Activated CD8-positive, alpha-beta T cell treated with anti-CD3 and anti-CD28 coated beads for 36 hours (primary cell): Measurements from ENCODE around the gene BCL2L1. TPM values are rescaled to one million over a fixed set of nuclear protein-coding genes. Genes with fewer than 3 reads are reported as not detected.

ENCODE experiments used
- ATAC-seq: fragments of 200-7000 bp; cut with Tn5 transposase; one replicate; pipeline ENCODE4 v1.10.0; 2021; ENCODE audit warnings: mild to moderate bottlenecking, moderate library complexity
- CTCF ChIA-PET: fragments of 350-600 bp; sonication (Branson Sonifier 250); formaldehyde crosslinking; loops from one replicate; lab custom pipeline; 2021; ENCODE audit warnings: antibody characterized with exemption; lab: Charles Lee
- POLR2A ChIA-PET: fragments of 350-600 bp; sonication (Branson Sonifier 250); formaldehyde crosslinking; loops from one replicate; lab custom pipeline; 2021; ENCODE audit warnings: antibody characterized with exemption; lab: Charles Lee
- DNase-seq: peaks from one replicate; pipeline ENCODE4 v3.0.0-alpha.2; 2020
- H3K27ac Mint-ChIP-seq: one replicate; pipeline ENCODE4 v1.8.0; 2021; ENCODE audit warnings: mild to moderate bottlenecking, mixed read lengths
- H3K27me3 Mint-ChIP-seq: one replicate; pipeline ENCODE4 v1.8.0; 2021; ENCODE audit warnings: mixed read lengths
- H3K36me3 Mint-ChIP-seq: one replicate; pipeline ENCODE4 v1.8.0; 2021; ENCODE audit warnings: low read depth, mixed read lengths
- H3K4me1 Mint-ChIP-seq: one replicate; pipeline ENCODE4 v1.8.0; 2021; ENCODE audit warnings: low read depth, mixed read lengths
- H3K4me3 Mint-ChIP-seq: one replicate; pipeline ENCODE4 v1.8.0; 2021; ENCODE audit warnings: mild to moderate bottlenecking, moderate library complexity, mixed read lengths
- H3K9me3 Mint-ChIP-seq: one replicate; pipeline ENCODE4 v1.8.0; 2021; ENCODE audit warnings: mixed read lengths
- CTCF ChIP-seq: fragments of 200-600 bp; IDR thresholded peaks from one replicate; pipeline ENCODE4 v1.8.0; 2022; ENCODE audit warnings: antibody characterized with exemption, mild to moderate bottlenecking
- intact Hi-C: fragments of 100-400 bp; cut with micrococcal nuclease; formaldehyde crosslinking; loops from one replicate; pipeline ENCODE4 v1.10.0; 2022
- total RNA-seq, 2 experiments: library from RNA; stranded (reverse); gene quantifications; one replicate each; pipeline ENCODE4 v1.2.3, GENCODE V29; 2021

Gene BCL2L1
- total RNA-seq, 2 experiments from 2014 or later = 182 TPM

DNA sequence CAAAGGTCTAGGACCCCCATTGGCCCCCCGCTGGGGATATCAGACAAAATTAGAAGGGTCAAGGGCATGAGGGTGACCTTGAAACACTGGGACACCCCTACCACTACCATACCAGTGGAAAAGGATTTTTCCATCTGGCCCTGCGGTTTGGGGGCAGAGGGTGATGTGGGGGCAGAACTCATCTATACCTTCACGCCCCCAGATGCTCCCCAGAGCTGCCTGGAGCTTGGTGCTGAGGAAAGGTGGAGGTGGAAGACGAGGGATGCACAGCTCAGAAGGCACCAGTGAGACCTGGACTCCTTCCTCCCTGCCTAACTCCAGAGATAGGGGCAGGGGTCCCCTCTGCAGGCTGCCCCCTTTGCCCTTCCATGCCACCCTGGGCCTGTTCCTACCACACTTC lies 83.9 kb downstream of the BCL2L1 start:
- POLR2A ChIA-PET = no interaction called here
- CTCF ChIA-PET = interaction anchor here (1.2 to 4.4 kb wide), 2 partner anchors 22 to 85 kb away, joined by 3 to 25 read pairs; no protein-coding TSS in a partner anchor
- Mint-ChIP-seq H3K27me3 (peaks cover 4% of the 10 kb centered on the region), H3K36me3 (no peaks in the 10 kb centered on the region), H3K27ac (no peak overlapping the region), H3K4me1 (peaks cover 17% of the 10 kb centered on the region), H3K4me3 (no peak overlapping the region), H3K9me3 (no peaks in the 10 kb centered on the region)
- ATAC-seq (no peak), DNase-seq (no peak)
- TF ChIP-seq CTCF = no peak
- intact Hi-C loops = no loop called here

- Mint-ChIP-seq H3K36me3 (no peaks in the 10 kb centered on the region), H3K27ac (no peak overlapping the region), H3K4me1 (peaks cover 14% of the 10 kb centered on the region), H3K9me3 (no peaks in the 10 kb centered on the region), H3K27me3 (peaks cover 4% of the 10 kb centered on the region), H3K4me3 (no peak overlapping the region)
- ChIA-PET POLR2A (no interaction called here), CTCF (interaction anchor here (4.4 kb wide), 1 partner anchor 85 kb away, joined by 25 read pairs; no protein-coding TSS in a partner anchor)
- no peak for TF ChIP-seq CTCF
- intact Hi-C loops = no loop called here
- DNase-seq (no peak), ATAC-seq (no peak)
These were observed 84.4 kb downstream of the BCL2L1 start for GRCh38 chr20:31638317-31638716.

DNA sequence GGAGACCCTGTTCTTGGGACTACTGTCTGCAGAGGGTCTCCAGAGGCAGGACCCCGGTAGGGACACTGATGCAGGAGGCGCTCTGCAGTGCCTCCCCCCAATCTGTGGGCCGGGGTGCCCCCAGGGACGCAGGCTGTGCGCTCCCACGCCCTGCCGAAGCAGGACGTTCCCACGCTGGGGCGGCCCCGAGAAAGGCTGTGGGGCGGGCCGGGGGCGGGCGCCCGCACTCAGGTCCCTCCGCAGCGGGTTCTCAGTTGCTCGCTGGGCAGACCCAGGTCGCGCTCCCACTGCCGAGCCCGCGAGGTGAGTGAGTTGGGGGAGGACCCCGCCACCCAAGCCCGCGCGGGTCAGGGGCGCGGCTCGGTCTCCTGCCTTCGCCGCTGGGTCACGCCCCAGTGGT lies 85.0 kb downstream of the BCL2L1 start, which contains the start of gene COX4I2:
COX4I2 (plus strand) TSS at position 253 of the 400 bp plus-strand sequence. CDS start 1,106 bp downstream, outside the sequence.
- ChIA-PET POLR2A (no interaction called here), CTCF (interaction anchor here (4.4 kb wide), 1 partner anchor 86 kb away, joined by 25 read pairs; no protein-coding TSS in a partner anchor)
- no peak within 1 kb of the TSS for H3K27ac Mint-ChIP-seq
- no peak for ATAC-seq
- no peak for DNase-seq
- no peaks in the 10 kb centered on the region for H3K9me3 Mint-ChIP-seq
- TF ChIP-seq CTCF = no peak
- peaks cover 4% of the 10 kb centered on the region for H3K27me3 Mint-ChIP-seq
- H3K36me3 Mint-ChIP-seq = no peaks in the 10 kb centered on the region
- H3K4me3 Mint-ChIP-seq = no peak within 1 kb of the TSS
- intact Hi-C loops = no loop called here
- peaks cover 8% of the 10 kb centered on the region for H3K4me1 Mint-ChIP-seq

- ChIA-PET POLR2A (interaction anchor here (2.2 kb wide), 1 partner anchor 20 kb away, joined by 5 read pairs; no protein-coding TSS in a partner anchor), CTCF (interaction anchor here (0.7 to 6.3 kb wide), 33 partner anchors 8 to 459 kb away, joined by 3 to 110 read pairs (median 5); partner anchors contain the start of gene BCL2L1)
- no peak for DNase-seq
- no peak overlapping the region for H3K4me3 Mint-ChIP-seq
- no peak for ATAC-seq
- H3K9me3 Mint-ChIP-seq = no peaks in the 10 kb centered on the region
- intact Hi-C loops = no loop called here
- H3K36me3 Mint-ChIP-seq = no peaks in the 10 kb centered on the region
- H3K27me3 Mint-ChIP-seq = no peaks in the 10 kb centered on the region
- no peak overlapping the region for H3K27ac Mint-ChIP-seq
- peaks cover 5% of the 10 kb centered on the region for H3K4me1 Mint-ChIP-seq
- TF ChIP-seq CTCF = no peak
These were observed 89.2 kb downstream of the BCL2L1 start for GRCh38 chr20:31633339-31633914.
